PC-3 (cell line): ENCODE data around the gene NUDCD2.

Experiments
- EZH2 ChIP-seq: fragments of 300-600 bp; sonication (generic); IDR thresholded peaks from one replicate; pipeline ENCODE4 v1.6.1; 2017; ENCODE audit warnings: antibody characterized with exemption, mild to moderate bottlenecking, low read length; ENCODE audit not compliant: unreplicated experiment
- EZH2phosphoT487 ChIP-seq: fragments of 300-600 bp; sonication (generic); IDR thresholded peaks from 2 replicates; pipeline ENCODE4 v1.6.1; 2018; ENCODE audit warnings: mild to moderate bottlenecking, antibody characterized with exemption, low read length, borderline replicate concordance
- TF ChIP-seq, protein P1 (sequence below): fragments of 300-600 bp; sonication (generic); conservative IDR thresholded peaks from 2 replicates; pipeline ENCODE4 v1.5.1; 2017; ENCODE audit warnings: antibody characterized with exemption, low read depth, mild to moderate bottlenecking, low read length

DNA sequence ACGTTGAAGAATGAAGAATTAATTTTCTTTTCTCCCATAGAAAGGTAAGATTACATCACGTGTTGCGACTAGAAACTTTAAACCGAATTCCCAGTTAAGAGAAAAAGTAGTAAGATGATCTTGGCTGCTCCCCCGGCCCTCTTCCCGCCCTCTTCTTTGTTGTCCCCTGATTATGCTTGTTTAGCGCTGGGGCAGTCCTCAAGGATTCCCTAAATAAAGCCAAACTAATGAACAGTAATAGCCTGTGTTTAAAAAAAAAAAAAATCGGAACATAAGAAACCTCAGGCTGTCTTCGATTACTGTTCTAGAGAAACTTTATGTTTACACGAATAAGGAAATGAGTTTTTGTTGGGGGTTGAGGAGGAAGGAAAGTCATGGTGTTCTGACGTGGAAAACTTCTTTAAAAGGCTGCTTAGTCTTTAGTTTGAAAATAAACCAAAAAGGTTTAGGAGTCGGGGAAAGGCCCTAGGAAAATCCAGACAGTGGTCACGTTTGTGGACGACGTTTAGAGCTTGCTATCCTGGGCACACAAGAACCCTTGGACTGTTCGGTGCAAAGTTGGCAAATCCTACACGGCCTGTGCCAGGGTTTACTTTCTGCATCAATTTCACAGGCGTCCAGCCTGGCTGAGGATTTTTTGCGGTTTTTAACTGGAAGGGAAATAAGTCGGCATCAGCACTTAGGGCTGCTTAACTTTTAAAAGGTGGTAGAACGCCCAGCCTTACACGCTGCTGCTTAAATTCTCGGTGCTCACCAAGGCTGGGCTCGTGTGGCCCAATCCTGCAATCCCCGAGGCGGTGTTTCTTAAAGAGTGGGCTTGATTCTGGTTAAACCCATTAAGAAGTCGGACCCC, 44.4 kb upstream of the NUDCD2 start:
- TF ChIP-seq, protein P1, sequence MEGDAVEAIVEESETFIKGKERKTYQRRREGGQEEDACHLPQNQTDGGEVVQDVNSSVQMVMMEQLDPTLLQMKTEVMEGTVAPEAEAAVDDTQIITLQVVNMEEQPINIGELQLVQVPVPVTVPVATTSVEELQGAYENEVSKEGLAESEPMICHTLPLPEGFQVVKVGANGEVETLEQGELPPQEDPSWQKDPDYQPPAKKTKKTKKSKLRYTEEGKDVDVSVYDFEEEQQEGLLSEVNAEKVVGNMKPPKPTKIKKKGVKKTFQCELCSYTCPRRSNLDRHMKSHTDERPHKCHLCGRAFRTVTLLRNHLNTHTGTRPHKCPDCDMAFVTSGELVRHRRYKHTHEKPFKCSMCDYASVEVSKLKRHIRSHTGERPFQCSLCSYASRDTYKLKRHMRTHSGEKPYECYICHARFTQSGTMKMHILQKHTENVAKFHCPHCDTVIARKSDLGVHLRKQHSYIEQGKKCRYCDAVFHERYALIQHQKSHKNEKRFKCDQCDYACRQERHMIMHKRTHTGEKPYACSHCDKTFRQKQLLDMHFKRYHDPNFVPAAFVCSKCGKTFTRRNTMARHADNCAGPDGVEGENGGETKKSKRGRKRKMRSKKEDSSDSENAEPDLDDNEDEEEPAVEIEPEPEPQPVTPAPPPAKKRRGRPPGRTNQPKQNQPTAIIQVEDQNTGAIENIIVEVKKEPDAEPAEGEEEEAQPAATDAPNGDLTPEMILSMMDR: no peak
- no peak for TF ChIP-seq EZH2
- TF ChIP-seq EZH2phosphoT487: no peak
